K562 (cell line): Measurements from ENCODE around the gene AIFM3. TPM values are rescaled to one million over a fixed set of nuclear protein-coding genes. Genes with fewer than 3 reads are reported as not detected.

Experiments
- EZH2 ChIP-seq: IDR thresholded peaks from 2 replicates; pipeline ENCODE4 v1.6.1; 2012; ENCODE audit warnings: low read depth, mild to moderate bottlenecking, inconsistent platforms, low read length, borderline replicate concordance
- MYC ChIP-seq, 2 experiments: fragments of 250-450 bp in 1 of 2; sonication (Bioruptor Pico) in 1 of 2; IDR thresholded peaks; 2 replicates each; pipeline versions ENCODE4 v1.5.1 to v1.6.1; 2012 to 2021; ENCODE audit warnings: low read depth in 2 of 2, borderline replicate concordance in 1 of 2, improper control_type of control experiment in 1 of 2, low read length in 1 of 2, mild to moderate bottlenecking in 1 of 2, moderate library complexity in 1 of 2
- NFATC3 ChIP-seq: fragments of 450-650 bp; IDR thresholded peaks from 2 replicates; pipeline ENCODE4 v1.6.1; 2017; ENCODE audit warnings: mild to moderate bottlenecking
- PPARD ChIP-seq: fragments of 250-450 bp; sonication (Bioruptor Pico); IDR thresholded peaks from 2 replicates; pipeline ENCODE4 v1.8.0; 2022; ENCODE audit warnings: inconsistent platforms, mild to moderate bottlenecking, moderate library complexity
- RBBP5 ChIP-seq: fragments of 200-600 bp; sonication (generic); IDR thresholded peaks from 2 replicates; pipeline ENCODE4 v1.6.1; 2012; ENCODE audit warnings: borderline replicate concordance, mild to moderate bottlenecking, low read length, control low read depth, inconsistent platforms; ENCODE audit not compliant: insufficient read depth, poor library complexity, severe bottlenecking
- RHOXF2B ChIP-seq: fragments of 250-450 bp; sonication (Bioruptor Pico); conservative IDR thresholded peaks from 2 replicates; pipeline ENCODE4 v1.5.1; 2021
- U2AF1 ChIP-seq: fragments of 200-400 bp; formaldehyde crosslinking; optimal IDR thresholded peaks from 2 replicates; pipeline ENCODE3; 2017; ENCODE audit warnings: mild to moderate bottlenecking, low read depth, low read length, moderate library complexity
- ZC3H4 ChIP-seq: sonication (generic); formaldehyde crosslinking; IDR thresholded peaks from 2 replicates; pipeline ENCODE4 v1.9.0; 2021; ENCODE audit warnings: missing genetic modification reagents, borderline replicate concordance
- ZNF133 ChIP-seq: fragments of 250-450 bp; sonication (Bioruptor Pico); IDR thresholded peaks from 2 replicates; pipeline ENCODE4 v1.4.0; 2020; ENCODE audit warnings: mild to moderate bottlenecking
- ZNF175 ChIP-seq: fragments of 200-800 bp; sonication (Bioruptor generic); IDR thresholded peaks from 2 replicates; pipeline ENCODE4 v1.6.1; 2016; ENCODE audit warnings: low read depth, mild to moderate bottlenecking, missing genetic modification characterization, missing compliant biosample characterization
- polyA plus RNA-seq, 8 experiments: library from polyadenylated mRNA; depleted of rRNA in 4 of 8; stranded (reverse) in 5 of 8; unstranded in 3 of 8; fragments of >200 nt; fragmentation: Nextera tagmentation in 2 of 8; fragmentation: Illumina TruSeq in 1 of 8; extraction: Ambion mirVana in 2 of 8; extraction: Trizol in 1 of 8; gene quantifications; 2 replicates each; pipeline versions ENCODE4 v1.2.1 to v1.2.3, GENCODE V29; 2011 to 2014; ENCODE audit warnings: inconsistent platforms in 1 of 8, missing spikeins in 1 of 8
- total RNA-seq, 7 experiments: library from RNA; depleted of rRNA in 6 of 7; stranded (reverse); fragments of >200 nt in 6 of 7; fragmentation: Illumina TruSeq in 2 of 7; extraction: Trizol in 2 of 7; gene quantifications; 2 replicates each; pipeline versions ENCODE4 v1.2.1 to v1.2.3, GENCODE V29; 2011 to 2021; ENCODE audit warnings: low replicate concordance in 1 of 7
- TF ChIP-seq, protein P1 (sequence below): fragments of 450-650 bp; formaldehyde crosslinking; IDR thresholded peaks from 2 replicates; pipeline ENCODE4 v1.4.0; 2020; ENCODE audit warnings: mild to moderate bottlenecking, moderate library complexity

AIFM3 gene
- total and polyA plus RNA-seq, 9 of the 15 experiments (the other 6 are each of a cell fraction or from before 2014, with no cell fraction given): 0.03 to 0.20 (median 0.07) TPM; not detected in 1

DNA sequence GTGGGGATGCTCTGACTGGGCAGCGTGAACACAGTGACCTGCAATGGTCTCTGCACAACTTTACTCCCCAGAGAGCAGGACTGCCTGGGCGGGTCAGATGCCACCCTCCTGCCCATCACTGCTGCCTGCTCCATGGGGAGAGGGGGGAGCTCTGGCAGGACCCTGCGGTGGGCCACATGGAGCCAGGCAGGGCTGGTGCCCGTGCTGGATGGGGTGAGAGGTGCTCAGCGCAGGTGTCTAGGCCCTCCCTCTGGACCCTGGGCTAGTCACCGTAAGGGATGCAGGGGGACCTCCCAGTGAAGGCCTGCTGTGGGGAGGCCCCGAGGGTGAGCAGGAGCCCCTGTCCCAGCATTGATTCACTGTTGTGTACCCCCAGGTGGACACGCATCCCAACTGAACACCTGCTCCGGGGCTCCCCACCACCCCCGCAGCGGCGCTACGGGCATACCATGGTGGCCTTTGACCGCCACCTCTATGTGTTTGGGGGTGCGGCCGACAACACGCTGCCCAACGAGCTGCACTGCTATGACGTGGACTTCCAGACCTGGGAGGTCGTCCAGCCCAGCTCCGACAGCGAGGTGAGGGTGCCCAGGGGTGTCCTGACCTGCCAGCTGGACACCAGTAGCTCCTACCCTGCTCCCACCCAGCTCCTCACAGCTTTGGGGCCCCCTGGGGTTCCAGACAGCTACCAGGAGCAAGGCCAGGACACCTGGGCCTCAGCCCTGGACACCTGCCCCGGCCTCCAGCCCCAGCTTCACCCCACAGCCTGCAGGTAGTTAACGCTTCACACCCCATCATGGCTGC lies 24.4 kb downstream of the AIFM3 start (continued):
- TF ChIP-seq RHOXF2B (CRISPR knock-in tag) (no peak), EZH2 (no peak), RBBP5 (peak; percentile 39), ZNF175 (no peak), PPARD (no peak), NFATC3 (no peak), ZNF133 (CRISPR knock-in tag) (peak; percentile 66; the same call in 1 of the 2 replicates), MYC (IDR thresholded peaks at IDR 0.05; ENCODE audit: low read depth, low read length) (no peak), MYC (CRISPR knock-in tag; IDR thresholded peaks at IDR 0.05; ENCODE audit: borderline replicate concordance, low read depth) (0 out of 2 replicates have a peak, but pooled peaks have one; percentile 19), ZC3H4 (no peak), U2AF1 (no peak)
- TF ChIP-seq, protein P1, sequence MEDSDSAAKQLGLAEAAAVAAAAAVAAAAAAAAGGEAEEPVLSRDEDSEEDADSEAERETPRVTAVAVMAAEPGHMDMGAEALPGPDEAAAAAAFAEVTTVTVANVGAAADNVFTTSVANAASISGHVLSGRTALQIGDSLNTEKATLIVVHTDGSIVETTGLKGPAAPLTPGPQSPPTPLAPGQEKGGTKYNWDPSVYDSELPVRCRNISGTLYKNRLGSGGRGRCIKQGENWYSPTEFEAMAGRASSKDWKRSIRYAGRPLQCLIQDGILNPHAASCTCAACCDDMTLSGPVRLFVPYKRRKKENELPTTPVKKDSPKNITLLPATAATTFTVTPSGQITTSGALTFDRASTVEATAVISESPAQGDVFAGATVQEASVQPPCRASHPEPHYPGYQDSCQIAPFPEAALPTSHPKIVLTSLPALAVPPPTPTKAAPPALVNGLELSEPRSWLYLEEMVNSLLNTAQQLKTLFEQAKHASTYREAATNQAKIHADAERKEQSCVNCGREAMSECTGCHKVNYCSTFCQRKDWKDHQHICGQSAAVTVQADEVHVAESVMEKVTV (CRISPR knock-in tag): no peak
